WI38 (cell line): ENCODE measurements around the gene ACSBG1.

Experiments
- H3K4me3 ChIP-seq: 2 replicates; pipeline ENCODE4 v1.5.1; 2011; ENCODE audit warnings: low read depth, mild to moderate bottlenecking, control low read depth, low read length
- CTCF ChIP-seq: IDR thresholded peaks from 2 replicates; pipeline ENCODE4 v1.5.1; 2012; ENCODE audit warnings: low read depth, mild to moderate bottlenecking, control low read depth, low read length

ACSBG1 gene

GRCh38 chr15:78222745-78223395 is 11.5 kb downstream of the ACSBG1 start:
- no peak for TF ChIP-seq CTCF

GRCh38 chr15:78220713-78221112 is 13.7 kb downstream of the ACSBG1 start:
- no peak overlapping the region for H3K4me3 ChIP-seq
- no peak for TF ChIP-seq CTCF

More at GRCh38 chr15:78222745-78223395, 11.5 kb downstream of the ACSBG1 start:
- H3K4me3 ChIP-seq, result no peak overlapping the region

DNA sequence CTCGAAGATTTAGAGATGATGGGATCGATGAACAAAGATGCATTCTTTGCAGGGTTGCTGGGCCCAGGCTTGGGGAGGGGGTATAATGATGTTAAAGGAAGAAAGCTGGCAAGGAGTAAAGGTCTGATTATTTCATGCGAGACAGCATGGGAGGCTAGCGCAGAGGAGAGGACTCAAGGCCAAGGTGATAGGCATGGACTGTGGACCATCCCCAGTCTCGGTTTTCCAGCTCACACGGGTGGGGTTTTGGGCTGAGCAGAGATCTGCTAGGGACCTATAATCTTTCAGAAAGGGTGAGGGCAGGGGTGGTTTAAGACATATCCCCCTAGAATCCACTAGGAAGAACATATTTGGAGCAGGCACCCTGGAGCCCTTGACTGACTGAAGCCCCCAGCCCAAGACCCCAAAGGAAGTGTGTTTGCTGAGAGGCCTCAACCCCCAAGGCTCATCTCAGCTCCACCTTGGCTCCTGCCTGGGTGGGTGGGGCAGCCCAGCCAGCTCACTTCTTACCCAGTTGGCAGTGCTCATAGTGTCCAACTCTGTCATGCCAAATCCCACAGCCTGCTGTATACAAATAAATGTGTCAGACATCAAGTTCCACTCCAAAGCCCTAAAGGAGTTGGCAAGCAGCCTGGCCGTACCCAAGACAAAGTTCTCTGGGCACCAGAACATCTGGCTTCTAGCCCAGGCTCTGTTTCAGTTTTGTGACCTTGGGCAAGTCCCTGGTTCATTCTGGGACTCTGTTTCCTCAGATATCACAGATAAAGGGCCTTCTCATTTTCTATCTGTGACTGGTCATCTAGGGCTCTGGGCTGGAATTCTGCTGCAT is 17.9 kb downstream of the ACSBG1 start:
- no peak for TF ChIP-seq CTCF
- H3K4me3 ChIP-seq, result no peak overlapping the region

GRCh38 chr15:78213956-78214355 is 20.4 kb downstream of the ACSBG1 start:
- H3K4me3 ChIP-seq, result no peak overlapping the region
- TF ChIP-seq CTCF, result no peak

- no peak overlapping the region for H3K4me3 ChIP-seq
- no peak for TF ChIP-seq CTCF
Measured at GRCh38 chr15:78213425-78213750, 21.0 kb downstream of the ACSBG1 start.

DNA sequence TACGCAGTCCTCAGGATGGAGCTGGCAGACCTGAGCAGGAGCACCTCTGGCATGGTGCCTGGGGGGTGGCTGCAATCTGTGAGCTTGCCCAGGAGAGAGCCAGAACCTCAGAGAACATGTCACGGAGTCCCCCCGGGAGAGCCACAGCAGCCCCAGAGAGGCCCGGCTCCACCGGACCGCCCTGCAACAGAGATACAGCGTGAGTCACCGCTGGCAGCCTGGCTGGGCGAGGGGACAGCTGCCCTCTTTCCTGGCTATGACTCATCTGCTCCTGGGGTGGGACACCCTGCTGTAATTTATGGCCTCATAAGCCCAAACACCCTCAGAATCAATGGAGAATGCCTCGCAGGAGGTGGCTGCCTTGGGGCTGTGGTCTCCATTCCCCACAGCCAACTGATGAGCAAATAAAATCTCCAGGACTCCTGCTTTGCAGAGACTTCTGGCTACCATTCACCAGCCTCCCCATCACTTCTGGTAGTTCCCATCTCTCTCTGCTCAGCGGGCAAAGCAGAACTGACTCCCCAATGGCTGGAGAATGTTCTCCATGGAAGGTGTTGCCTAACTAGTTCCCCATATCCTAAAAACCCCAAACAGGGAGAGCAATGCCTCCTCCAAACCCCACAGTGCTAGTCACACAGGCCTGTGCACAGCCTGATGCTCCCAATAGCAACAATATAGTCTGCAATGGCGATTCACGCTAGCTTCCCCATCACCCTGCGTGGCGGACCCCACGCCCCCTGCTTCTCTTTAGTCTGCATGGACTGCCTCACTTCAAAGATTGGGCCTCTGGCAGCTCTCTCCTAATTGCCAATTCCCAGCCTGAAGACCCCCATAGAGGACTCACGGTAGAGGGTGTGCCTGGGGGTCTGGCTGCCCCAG is 21.6 kb downstream of the ACSBG1 start:
- TF ChIP-seq CTCF, result no peak
- no peak overlapping the region for H3K4me3 ChIP-seq
